Hepatic stellate cell (primary cell): ENCODE data around the gene FNBP1.

Experiments
- DNase-seq: peaks from one replicate; pipeline ENCODE4 v3.0.0; 2011; ENCODE audit warnings: low spot score

Gene FNBP1

DNA sequence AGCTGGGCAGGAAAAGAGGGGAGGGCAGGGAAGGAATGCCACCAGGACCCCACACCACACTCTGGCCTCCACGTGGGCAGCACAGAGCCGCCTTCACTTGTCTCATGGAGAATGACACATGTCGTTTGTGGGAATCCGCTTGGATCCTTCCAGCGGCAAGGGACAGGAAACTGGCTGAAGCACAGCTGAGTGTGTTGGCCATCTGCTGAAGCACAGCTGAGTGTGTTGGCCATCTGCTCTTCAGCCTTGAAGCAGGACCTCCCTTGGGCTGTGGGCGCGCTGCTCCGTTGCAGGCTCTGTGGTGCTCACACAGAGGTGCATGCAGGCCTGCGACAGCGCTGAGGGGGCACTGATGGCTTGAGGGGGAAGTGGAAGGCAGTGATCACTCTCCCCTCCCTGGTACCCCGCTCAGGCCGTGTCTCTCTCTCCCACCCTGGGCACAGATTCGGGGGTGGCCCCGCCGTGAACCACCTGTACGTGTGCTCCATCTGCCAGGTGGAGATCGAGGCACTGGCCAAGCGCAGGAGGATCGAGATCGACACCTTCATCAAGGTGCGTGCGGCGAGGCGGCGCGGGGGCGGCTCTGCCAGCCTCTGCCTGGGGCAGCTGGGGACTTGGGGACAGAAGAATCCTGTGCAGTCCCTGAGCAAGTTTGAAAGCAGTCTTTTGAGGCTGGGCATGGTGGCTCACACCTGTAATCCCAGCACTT lies 167.1 kb downstream of the FNBP1 start:
- no peak for DNase-seq

DNA sequence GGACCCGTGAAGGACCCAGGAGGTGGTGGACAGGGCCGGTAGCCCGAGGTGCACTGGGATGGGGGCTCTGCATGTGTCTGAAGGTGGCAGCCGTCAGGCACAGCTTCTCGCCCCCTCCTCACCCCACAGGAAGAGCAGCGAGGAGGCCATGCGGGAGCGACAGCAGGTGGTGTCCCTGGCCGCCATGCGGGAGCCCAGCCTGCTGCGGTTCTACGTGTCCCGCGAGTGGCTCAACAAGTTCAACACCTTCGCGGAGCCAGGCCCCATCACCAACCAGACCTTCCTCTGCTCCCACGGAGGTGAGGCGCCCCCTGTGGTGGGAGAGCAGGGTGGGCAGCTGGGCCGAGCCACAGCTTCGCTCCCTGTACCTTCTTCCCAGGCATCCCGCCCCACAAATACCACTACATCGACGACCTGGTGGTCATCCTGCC lies 167.8 kb downstream of the FNBP1 start:
- DNase-seq, result no peak

DNA sequence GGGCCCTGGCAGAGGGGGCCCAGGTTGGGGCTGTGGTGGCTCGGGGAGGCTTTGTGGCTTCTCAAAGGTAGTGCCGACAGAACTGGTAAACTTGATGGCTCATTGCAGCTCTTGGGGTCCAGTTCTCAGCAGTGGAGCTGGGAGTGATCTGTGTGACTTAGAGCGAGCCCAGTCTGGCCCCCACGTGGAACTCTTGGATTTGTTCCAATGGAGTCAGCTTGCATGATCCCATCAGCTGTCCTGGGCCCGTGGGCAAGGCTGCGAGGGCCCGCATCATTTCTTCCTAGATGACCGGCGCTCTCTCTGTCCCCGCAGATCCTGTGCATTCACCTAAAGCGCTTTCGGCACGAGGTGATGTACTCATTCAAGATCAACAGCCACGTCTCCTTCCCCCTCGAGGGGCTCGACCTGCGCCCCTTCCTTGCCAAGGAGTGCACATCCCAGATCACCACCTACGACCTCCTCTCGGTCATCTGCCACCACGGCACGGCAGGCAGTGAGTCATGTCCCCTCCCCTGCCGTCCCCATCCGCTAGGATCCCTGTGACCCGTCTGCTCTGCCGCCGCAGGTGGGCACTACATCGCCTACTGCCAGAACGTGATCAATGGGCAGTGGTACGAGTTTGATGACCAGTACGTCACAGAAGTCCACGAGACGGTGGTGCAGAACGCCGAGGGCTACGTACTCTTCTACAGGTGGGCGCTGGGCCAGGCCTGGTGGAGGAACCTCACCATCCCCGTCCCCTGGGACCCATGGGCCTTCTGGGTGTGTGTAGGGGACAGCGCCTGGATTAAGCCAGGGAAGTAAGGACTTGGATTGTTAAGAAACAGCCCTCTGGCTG lies 168.5 kb downstream of the FNBP1 start:
- no peak for DNase-seq

DNA sequence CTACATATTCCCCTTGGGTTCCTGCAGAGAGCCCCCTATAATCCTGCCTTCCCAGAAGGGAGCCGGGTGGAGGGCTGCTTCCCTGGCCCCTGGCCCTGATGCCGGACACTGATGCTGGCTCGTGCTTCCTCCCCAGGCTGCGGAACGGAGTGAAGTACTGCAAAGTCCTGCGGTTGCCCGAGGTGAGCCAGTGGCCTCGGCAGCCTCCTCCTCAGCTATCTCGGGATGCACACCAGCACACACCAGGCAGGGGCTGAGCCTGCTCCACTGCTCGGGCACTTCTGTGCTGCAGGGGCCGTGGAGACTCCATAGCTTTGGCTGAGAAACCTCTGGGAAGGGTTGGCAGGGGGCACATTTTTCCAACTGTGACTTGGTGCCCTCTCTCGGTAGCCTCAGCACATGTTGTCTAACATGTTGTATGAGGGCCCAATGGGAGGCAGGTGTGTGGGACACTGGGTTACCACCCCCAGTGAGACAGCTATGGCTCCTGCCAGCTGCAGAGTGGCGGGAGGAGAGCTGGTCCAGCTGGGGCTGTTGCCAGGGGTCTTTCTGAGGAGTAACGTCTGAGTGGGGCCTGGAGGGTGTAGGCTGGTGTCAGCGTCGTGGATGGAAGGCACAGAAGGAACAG lies 169.3 kb downstream of the FNBP1 start:
- DNase-seq, result no peak

DNA sequence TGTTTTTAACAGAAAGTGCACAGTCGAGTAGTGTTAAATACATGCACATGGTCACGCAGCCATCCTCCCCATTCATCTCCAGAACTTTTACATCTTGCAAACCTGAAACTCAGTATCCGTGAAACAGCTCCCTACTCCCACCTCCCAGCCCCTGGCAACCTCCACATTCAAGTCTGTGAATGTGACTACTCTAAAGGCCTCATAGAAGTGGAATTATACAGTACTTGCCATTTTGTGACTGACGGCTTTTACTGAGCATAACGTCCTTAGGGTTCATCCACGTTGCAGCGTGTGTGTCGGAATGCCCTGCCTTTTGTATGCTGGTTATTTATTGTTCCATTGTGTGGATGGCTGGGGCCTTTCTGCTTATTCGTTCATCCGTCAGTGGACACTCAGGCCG lies 171.9 kb downstream of the FNBP1 start:
- no peak for DNase-seq

DNA sequence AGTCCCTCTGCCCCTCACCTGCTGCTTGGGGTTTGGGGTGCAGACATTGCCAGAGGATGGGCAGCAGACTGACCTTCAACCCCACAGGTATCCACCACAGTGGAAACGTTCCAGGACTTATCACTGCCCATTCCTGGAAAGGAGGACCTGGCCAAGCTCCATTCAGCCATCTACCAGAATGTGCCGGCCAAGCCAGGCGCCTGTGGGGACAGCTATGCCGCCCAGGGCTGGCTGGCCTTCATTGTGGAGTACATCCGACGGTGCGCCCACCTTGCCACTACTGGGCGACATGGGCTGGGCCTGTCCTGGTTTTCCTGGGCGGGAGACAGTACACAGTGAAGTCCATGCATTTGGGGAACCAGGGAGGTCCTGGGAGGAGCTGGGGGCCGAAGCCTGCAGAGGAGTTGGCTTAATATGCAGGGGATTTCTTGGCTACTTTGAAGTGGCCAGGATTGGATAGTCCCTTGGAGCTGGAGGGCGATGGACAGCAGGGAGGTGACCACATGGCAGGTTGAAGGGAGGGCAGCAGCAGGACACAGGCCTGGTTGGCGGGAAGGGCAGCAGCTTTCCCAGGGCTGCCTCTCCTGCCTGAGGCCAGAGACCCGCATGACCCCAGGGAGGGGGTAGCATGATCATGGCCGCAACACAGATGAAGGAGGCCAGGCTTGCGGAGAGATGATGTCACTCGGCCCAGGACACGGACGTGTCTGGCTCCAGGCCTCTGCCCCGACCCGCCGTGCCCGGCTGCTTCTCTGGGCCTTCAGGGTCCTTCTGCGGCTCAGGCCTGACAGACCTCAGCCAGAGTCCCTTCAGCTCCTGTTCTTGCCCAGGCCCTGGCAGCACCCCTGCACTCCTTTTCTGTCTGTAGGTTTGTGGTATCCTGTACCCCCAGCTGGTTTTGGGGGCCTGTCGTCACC lies 173.1 kb downstream of the FNBP1 start:
- DNase-seq, result no peak

DNA sequence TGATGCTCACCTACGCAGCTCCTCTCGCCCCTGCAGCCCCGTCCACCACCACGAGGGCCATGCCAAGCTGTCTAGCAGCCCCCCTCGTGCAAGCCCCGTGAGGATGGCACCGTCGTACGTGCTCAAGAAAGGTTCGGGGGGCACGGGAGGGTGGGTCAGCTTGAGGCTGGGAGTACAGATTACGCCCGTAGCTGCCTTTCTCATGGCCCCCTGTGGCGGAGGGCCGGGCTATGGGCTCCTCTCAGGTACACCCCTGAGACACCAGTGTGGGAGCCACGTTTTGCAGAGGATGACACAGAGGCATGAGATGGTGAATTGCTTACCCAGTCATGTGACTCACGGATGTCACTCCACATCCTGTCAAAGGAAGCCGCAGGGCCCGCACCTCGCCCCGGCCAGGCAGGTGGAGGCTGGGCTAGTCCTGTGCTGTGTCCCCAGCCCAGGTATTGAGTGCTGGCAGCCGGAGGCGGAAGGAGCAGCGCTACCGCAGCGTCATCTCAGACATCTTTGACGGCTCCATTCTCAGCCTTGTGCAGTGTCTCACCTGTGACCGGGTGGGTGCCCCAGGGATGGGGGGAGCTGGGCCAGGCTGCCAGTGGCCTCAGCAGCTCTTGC lies 174.0 kb downstream of the FNBP1 start:
- DNase-seq, result no peak

DNA sequence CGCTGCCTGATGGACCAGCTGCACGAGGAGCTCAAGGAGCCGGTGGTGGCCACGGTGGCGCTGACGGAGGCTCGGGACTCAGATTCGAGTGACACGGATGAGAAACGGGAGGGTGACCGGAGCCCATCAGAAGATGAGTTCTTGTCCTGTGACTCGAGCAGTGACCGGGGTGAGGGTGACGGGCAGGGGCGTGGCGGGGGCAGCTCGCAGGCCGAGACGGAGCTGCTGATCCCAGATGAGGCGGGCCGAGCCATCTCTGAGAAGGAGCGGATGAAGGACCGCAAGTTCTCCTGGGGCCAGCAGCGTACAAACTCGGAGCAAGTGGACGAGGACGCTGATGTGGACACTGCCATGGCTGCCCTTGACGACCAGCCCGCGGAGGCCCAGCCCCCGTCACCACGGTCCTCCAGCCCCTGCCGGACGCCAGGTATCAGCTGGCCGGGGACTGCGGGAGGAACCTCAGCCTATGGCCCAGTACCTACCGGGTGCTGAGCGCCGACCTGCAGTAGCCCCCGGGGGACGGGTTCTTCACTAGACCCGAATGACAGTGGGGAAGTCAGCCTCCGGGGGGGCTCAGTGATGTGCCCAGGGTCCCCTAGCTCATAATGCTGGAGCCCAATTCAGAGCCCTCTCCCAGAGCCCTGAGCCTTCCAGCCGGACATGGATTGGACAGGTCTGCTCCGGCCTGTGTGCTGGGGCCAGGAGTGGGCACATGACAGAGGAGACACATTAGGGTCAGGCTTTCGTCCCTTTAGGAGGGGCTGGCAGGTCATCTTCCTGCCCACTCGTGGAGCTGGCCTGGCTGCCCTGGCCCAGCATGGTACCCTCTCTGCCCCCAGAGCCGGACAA lies 174.7 kb downstream of the FNBP1 start:
- no peak for DNase-seq

DNA sequence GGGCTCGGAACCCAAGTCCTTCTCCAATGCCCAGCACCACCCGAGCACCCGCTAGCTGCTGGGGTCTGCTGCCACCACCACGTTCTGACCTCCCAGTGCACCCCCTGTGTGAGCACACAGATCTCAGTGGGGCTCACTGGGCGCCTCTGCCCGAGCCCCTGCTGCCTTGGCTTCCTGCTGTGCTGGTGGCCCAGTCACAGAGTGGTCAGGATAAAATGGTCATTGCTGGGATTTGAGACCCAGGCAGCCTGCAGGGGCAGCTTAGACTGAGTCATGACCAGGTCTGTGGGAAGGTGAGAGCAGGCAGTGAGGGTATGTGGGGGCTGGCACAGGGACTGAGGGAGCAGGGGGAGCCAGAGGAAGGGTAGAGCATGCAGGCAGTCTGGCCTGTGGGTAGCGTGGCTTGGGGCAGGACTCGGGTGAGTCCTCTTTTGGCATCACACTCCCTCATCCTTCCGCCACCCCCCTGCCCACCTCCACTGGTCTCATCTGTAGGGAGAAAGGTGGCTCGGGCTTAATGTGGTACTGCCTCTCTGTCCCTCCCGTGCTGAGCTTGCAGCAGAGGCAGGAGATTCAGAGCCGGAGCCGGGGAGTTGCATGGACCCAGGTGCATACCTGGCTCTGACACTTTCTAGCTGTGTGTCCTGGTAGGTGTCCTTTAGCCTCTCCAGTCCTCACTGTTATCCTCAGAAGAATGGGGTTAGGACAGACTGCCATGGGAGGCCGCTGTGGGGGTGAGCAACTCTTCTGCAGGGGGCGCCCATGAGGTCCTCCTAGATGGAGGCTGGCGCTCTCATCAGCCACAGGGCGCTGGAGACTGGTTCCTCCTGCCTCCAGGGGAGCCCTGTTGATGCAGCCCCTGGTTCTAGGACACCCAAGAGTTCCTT lies 175.6 kb downstream of the FNBP1 start:
- DNase-seq, result no peak

DNA sequence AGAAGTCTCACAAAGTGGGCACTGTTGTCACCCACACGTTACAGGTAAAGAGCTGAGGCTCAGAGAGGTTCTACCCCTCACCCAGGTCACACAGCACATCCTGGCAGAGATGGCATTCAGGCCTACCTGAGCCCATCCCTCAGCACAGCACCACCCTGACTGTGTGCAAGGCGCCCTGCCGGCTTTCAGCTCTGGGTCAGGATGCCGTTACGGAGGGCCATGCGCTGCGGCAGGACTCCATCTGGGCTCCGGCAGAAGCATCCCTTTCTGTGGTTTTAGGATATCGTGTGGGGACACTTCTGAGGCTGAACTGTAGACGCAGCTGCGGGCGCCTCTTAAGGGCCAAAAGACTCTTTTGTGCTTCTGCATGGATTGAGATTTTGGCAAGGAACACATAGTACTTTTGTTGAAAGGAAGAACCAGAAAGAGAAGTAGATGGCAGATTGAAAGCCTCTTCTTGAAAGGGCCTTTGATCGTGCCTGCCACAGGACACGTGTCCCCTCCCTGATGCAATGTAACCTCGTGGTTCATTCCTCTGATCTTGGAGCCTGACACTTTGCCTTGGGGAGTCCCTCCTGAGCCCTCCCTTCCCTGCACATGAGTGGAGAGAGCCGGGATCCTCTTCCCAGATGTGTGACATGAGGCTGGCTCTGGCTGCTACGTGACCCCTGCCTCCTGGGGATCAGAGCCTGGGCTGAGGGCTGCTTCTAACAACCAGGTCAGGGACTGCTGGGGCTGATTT lies 176.4 kb downstream of the FNBP1 start:
- DNase-seq, result no peak

DNA sequence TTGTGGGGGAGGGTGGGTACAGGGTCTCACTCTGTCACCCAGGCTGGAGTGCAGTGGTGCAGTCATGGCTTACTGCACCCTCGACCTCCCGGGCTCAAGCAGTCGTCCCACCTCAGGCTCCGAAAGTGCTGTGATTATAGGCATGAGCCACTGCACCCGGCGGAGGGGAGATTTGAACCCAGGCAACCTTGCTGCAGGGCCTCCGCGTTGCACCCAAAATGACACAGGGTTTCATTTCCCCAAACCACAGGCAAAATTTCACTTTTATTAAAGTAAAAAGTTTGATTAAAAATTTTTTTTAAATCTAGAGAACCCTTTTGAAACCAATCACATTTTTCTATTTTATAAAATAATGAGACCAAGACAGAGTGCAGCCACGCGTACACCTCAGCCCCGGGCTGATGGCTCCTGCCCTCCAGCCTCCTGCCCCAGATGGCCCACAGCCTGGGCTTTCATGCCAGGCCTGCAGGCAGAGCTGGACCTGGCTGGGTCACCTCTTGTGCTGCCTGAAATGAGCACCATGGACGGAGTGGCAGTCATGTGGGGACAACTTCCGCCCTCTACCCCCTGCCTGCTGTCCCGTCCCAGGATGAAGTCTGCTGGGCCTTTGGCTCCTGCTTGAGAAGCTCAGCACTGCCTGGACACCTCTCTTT lies 177.2 kb downstream of the FNBP1 start:
- DNase-seq, result no peak

DNA sequence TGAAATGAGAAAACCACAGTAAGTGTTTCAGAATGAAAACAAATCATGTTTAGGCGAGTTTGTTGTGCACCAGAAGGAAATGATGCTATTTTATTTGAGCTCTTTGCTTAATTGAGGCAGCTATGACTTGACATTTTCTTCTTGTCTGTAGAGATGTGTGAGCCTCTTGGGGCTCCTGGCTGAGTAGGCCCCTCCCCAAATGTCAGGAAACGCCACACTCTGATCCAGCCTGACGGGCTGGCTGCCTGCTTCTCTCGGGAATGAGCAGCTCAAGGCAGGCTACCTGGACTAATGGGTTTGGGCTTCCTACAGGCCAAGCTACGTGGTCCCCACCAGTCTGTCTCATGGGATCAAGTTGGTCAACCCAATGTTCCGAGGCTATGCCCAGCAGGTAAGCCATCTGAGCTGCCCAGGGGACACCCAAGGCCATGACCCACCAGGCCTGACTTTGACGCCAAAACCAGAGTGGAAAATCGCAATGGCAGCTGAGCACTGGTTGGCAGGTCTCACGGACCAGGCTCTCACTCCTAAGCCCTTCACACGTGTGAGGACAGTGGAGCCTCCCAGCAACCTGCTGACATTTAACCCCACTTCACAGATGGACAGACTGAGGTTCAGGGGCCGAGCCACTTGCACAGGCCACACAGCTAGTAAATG lies 177.9 kb downstream of the FNBP1 start:
- DNase-seq, result no peak

DNA sequence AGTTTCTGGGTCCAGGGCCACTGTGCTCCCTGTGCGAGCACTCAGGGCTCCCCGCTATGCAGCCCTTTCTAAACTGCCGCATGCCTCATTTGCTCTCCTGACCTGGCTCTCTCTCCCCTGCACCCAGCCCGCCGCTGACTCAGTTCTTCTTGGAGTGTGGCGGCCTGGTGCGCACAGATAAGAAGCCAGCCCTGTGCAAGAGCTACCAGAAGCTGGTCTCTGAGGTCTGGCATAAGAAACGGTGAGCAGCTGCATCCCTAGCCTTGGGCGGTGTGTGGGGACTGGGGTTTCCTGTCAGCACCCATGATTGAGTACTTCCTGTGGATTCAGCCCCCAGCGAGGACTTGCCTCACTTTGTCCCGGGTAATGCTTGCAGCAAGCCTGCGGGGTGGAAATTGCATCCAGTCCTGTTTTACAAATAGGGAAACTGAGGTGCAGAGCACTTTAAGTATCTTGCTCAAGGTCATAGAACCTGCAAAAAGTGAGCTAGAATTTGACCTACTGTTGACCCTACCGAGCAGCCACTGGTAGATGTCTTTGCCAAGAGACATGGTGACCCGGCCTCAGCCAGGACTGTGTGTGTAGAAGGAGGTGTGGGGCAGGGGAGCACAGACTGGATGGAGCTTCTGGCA lies 179.8 kb downstream of the FNBP1 start:
- no peak for DNase-seq

DNA sequence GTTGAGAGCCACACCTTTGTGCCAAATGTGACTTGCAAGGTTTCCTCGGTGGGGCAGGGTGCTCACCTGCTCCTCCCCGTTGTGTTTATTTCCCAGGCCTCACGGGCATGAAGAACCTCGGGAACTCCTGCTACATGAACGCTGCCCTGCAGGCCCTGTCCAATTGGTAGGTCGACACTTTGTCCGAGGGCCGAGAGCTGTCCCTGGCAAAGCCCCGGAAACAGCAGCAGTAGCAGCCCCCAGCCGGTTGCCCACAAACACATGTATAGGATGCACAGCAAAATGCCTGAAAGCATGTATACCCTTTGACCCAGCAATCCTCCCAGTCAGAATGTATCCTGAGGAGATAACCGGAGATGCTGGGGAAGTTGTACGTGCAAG lies 181.6 kb downstream of the FNBP1 start:
- DNase-seq, result no peak

DNA sequence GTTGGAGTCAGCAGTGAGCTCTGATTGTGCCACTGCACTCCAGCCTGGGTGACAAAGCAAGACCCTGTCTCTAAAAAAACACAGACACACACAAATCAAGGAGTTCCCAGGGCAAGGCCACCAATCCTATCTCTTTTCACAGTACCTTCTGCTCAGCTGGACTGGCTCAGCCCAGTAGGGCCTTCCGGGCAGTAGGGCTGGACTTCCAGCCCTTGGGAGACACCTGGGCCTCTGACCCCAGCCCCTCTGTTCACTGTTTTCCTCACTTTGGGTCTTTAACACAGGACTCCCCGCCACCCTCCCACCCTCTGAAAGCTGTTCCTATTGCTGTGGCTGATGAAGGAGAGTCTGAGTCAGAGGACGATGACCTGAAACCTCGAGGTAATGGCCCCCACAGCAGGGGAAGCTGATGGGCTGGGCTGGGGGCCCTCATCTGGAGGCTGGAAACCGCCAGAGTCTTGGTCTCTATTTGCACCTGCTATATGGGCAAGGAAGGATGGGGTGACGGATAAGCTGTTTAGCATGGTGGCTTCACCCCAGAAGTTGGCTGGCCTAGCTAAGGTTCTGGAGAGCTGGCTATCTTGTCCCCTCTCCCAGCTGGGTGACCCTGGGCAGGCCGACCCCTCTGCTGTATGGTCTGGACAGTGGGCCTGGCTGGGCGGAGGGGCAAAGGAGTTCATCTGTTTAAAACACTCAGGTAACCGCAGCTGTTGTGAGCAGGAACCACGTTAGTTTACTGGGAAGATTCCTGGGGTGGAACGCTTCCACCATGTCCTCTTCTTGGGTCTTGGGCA lies 182.1 kb downstream of the FNBP1 start:
- no peak for DNase-seq

DNA sequence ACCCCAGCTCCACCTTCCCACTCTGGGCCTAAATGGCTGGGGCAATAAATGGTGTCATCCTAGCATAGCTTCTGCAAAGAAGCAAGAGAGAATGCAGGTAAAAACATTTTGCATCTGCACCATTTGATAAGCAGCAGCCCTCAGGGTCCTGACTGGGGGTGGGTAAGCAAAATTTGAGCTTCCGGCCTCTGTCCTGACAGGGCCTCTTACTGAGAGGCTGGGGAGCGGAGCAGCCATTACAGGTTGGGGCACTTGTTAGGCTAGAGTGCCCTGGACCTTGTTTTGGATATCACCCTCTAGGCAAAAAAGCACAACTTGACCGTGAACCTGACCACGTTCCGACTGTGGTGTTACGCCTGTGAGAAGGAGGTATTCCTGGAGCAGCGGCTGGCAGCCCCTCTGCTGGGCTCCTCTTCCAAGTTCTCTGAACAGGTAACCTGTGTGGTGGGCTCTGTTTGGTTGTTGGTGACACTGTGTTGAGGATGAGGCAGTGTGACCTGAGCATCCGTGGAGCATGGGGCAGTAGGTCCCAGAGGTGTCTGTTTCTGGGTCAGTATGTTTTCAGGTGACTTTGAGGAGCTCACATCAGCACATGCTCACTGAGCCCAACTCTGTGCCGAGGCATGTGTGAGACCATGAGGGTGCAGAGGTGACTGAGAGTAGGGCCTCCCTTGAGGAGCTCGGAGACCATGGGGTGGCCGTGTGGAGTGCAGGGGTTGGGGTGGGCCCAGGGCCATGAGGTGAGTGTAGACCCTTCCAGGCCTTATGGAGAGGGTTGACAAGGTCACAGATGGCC lies 184.6 kb downstream of the FNBP1 start:
- no peak for DNase-seq
